NCI-H460 (cell line): ENCODE measurements around the gene FGF14. TPM values are rescaled to one million over a fixed set of nuclear protein-coding genes. Genes with fewer than 3 reads are reported as not detected.
A peak's percentile ranks its signal among the peaks of the same experiment; 100 is the strongest.

Source experiments
- DNase-seq: peaks from one replicate; pipeline ENCODE4 v3.0.0-alpha.2; 2016; ENCODE audit warnings: low read depth; ENCODE audit errors: extremely low read depth
- total RNA-seq: library from RNA; depleted of rRNA; stranded (reverse); fragments of >200 nt; shearing (Covaris generic); gene quantifications from 2 replicates; pipeline ENCODE4 v1.2.3, GENCODE V29; 2014

FGF14 gene
- total RNA-seq, 1 experiment from 2014 or later, result 7.5 TPM

- no peak for DNase-seq
Measured at GRCh38 chr13:102311901-102312300, 89.9 kb downstream of the FGF14 start.

DNA sequence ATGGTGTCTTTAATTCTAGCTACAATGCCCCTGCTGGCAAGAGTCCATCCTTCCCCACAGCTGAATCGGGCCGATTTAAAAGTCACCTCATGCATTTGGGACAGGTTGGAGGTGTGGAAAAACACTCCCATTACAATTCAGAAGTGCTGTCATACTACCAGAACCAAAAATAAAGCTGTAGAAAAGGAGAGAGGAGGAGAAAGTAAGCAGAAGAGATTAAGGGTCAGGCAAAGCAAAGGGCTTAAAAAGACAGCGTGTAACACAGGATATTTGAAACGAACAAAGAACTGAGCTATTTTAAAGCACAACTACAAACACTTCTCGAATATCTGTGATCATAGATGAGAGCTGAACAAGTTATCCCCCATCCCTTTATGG lies 90.4 kb downstream of the FGF14 start:
- DNase-seq, result no peak

- DNase-seq, result no peak
Measured at GRCh38 chr13:102310691-102311418, 91.0 kb downstream of the FGF14 start.

DNA sequence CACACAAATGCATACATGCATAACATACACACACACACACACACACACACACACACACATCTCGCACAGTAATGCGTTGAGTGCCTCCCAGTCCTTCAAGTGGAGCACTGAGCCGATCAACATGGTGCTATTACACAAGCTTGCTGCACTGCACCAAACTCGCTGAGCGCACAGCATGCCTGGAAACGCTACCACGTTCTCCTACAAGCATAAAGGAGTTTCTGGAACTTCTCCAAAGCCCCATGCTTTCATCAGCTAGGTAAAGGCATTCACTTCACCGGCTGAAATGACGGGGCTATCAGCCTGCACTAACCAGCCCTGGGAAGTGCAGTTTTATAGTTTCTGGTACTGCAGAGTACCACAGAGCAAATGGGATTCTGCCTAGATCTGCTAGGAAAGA lies 92.7 kb downstream of the FGF14 start:
- no peak for DNase-seq

GRCh38 chr13:102302534-102302933 lies 99.3 kb downstream of the FGF14 start:
- DNase-seq, result no peak

- DNase-seq, result no peak
Measured at GRCh38 chr13:102300379-102300778, 101.5 kb downstream of the FGF14 start.

GRCh38 chr13:102299366-102299765 lies 102.5 kb downstream of the FGF14 start:
- no peak for DNase-seq

DNA sequence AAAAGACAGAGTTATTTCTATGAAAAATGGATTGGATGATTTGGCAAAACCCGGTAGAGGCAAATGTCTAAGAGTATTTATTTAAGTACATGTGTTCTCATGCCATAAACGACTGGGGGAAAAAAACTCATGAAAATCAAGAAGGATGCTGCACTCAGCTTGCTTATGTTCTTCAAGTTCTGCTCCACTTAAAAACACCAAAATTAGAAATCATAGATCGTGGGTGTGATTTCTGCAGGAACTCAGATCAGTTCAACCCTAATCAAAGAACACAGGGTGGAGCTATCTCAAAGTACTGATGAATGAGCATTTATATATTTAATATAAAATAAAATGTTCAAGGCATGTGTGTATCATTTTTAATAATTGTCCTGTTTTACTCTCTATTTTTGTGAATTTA lies 103.8 kb downstream of the FGF14 start:
- no peak for DNase-seq

- no peak for DNase-seq
Measured at GRCh38 chr13:102295316-102296048, 106.4 kb downstream of the FGF14 start.

- no peak for DNase-seq
Measured at GRCh38 chr13:102294407-102295018, 107.3 kb downstream of the FGF14 start.

DNA sequence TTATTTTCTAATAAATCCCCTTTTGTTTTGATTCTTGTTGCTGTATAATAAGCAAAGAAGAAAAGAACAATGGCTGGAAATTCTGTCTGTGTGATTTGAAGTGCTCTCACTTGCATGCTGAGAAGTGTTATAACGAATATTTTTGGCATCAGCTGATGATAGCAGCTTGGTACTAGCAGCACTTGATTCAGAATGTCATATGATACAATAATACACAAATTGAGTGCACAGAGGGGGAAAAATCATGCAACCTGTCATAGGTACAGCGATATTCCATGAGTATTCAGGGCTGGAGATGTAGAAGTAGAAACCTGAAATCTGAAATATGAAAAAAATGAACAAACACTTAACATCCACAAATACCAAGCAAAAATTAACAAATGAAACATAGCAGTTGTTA lies 108.1 kb downstream of the FGF14 start:
- no peak for DNase-seq

DNA sequence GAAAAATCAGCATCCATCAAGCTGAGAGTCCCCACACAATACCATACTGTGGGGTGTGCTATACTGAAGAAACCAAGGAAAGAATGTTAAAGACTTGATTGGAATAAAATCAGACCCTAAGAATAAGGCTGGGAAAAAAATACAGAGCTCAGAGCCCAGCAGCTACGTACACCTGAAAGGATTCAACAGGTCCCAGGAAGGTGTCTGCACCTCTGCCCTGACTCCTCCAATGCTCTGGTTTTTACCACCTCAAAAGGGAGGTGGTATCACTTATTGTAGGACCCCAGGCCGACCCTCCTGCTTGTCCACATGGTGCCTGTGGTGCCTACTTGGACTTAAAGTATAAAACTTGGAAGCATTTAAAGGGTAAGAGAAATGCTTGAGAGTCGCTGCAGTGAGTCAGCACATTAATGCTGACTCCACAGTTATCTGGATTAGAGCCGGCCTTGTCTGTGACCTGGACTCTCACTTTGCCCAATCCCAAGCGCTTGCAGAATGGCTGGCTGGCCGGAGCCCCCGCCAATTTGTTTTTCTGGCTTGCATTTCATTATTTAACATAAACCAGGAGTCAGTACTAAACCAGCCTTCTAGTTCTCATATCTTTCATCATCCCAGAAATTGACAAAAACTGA lies 110.1 kb downstream of the FGF14 start:
- peak; percentile 9 for DNase-seq

- no peak for DNase-seq
Measured at GRCh38 chr13:102289606-102290005, 112.2 kb downstream of the FGF14 start.

GRCh38 chr13:102286326-102286725 lies 115.5 kb downstream of the FGF14 start:
- DNase-seq, result peak; percentile 13

DNA sequence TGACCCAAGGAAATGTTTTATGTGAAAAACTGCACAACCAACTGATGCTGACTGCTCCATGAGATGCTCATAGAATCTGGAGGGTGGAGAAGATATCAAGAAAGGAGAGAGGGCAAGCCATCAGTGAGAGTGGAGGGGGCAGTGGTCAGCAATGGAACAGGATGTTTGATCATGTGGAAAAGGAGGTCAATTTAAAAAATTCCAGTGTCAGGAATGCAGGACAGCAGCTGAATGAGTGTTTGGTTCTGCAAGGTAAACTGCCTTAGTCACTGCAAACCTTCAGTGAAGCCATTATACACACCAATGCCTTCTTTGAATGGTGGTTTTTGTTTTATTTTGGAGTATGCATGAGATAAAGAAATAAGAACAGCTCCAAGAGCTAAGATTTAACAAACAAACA lies 121.5 kb downstream of the FGF14 start:
- DNase-seq, result no peak

DNA sequence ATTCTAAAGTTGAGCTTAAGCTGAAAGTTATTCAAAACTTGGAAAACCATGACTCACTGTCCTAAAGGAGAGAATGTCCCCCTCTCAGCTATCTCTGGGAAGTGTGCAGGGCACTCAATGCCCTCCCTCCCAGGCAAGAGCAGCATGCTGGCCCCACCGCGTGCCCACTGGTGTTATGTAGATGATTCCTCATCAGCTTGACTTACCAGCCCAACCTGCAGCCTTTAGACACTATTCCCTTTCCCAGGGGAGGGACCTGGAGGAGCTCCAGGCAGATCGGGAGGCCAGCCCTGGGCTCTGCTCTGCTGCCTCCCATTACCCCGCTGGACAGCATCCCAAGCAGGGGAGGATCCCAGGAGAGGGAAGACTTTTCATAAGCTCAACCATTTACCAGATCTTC lies 124.6 kb downstream of the FGF14 start:
- DNase-seq, result no peak

GRCh38 chr13:102276404-102276803 lies 125.4 kb downstream of the FGF14 start:
- DNase-seq, result no peak

DNA sequence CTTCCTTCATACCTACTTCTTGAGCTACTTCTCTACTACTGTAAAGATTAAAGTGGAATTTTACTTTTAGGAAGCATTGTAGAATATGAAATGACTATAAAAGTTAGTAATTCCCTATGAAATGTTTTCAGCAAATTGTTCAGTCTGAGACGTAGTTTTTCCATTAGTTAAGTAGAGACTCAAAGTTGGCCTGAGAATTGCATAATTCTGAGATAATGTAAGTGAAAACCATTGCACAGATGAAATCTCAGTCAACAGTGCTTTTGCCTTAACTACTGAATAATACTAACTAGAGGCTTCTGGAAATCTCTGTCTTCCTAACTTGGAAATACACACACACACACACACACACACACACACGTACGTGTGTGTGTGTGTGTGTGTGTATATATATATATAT lies 125.9 kb downstream of the FGF14 start:
- DNase-seq, result no peak

DNA sequence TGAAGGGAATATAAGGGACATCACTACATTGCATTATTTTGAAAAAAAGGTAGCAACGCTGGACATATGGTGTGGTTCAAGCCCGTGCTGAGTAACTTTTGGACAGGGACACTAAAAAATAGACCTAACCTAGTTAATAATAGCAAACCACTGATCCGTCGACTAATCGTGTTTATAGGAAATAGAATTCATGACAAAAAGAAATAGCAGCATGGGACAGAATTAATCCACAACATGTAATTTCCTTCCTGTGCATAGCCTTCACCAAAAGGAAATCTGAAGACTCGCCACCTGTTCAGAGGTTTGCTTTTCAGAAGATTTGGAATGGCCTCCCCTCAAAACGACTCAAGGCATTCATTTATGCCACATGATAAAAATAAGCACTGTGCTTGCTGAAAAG lies 128.7 kb downstream of the FGF14 start:
- DNase-seq, result no peak

- DNase-seq, result no peak
Measured at GRCh38 chr13:102267191-102267590, 134.7 kb downstream of the FGF14 start.

- DNase-seq, result no peak
Measured at GRCh38 chr13:102261809-102262208, 140.0 kb downstream of the FGF14 start.
